Measurements from ENCODE around the gene SYNPO2L.
"Not testable (repeated sequence)": the region's sequence is repeated elsewhere in the genome, so short reads cannot be mapped to it uniquely, and the experiment has no call there.

Gene SYNPO2L

GRCh38 chr10:73625004-73625883 is 30.6 kb downstream of the SYNPO2L start:
- in situ Hi-C loops (cut with MboI; ENCODE audit: low sequenced_read_pairs), result loop anchor here (25.0 kb wide), 1 partner anchor 88 kb away; no protein-coding TSS in a partner anchor

- in situ Hi-C loops (cut with MboI; ENCODE audit: low sequenced_read_pairs), result no loop called here
Observed at GRCh38 chr10:73623056-73623455, 32.8 kb downstream of the SYNPO2L start.

- in situ Hi-C loops (cut with MboI; ENCODE audit: low sequenced_read_pairs), result not testable (repeated sequence)
Observed at GRCh38 chr10:73620974-73621373, 34.9 kb downstream of the SYNPO2L start.

- in situ Hi-C loops (cut with MboI; ENCODE audit: low sequenced_read_pairs), result not testable (repeated sequence)
Observed at GRCh38 chr10:73617143-73617542, 38.7 kb downstream of the SYNPO2L start.

- in situ Hi-C loops (cut with MboI; ENCODE audit: low sequenced_read_pairs), result no loop called here
Observed at GRCh38 chr10:73614720-73615119, 41.1 kb downstream of the SYNPO2L start.

GRCh38 chr10:73609116-73609515 is 46.7 kb downstream of the SYNPO2L start:
- in situ Hi-C loops (cut with MboI; ENCODE audit: low sequenced_read_pairs), result no loop called here

- in situ Hi-C loops (cut with MboI; ENCODE audit: low sequenced_read_pairs), result no loop called here
Observed at GRCh38 chr10:73601486-73601921, 54.3 kb downstream of the SYNPO2L start.

- in situ Hi-C loops (cut with MboI; ENCODE audit: low sequenced_read_pairs), result no loop called here
Observed at GRCh38 chr10:73597346-73597745, 58.5 kb downstream of the SYNPO2L start.

Data from hTERT RPE-1 (cell line).